Pancreas (tissue), 10 donors: Measurements from ENCODE around the gene PAMR1. TPM values are rescaled to one million over a fixed set of nuclear protein-coding genes. Genes with fewer than 3 reads are reported as not detected.

ENCODE experiments used
- ATAC-seq, 4 donors: fragments of 200-7000 bp; cut with Tn5 transposase; one replicate each; pipeline versions ENCODE4 v1.8.0 to v1.9.1; 2020; ENCODE audit warnings: mild to moderate bottlenecking in 4 of 4, moderate library complexity in 4 of 4
- DNase-seq, 6 donors: peaks; one replicate each; pipeline ENCODE4 v3.0.0-alpha.2; 2020
- FAIRE-seq: peaks from 2 replicates; lab custom pipeline; 2012; peaks lifted over from hg19 to GRCh38; lab: Jason Lieb, UNC
- H3K27ac ChIP-seq, 4 donors: fragments of 200-600 bp; sonication (generic); 1 replicate in 3 of 4; 2 replicates in 1 of 4; pipeline versions ENCODE4 v1.5.0 to v1.8.0; 2020
- H3K27me3 ChIP-seq, 4 donors: fragments of 200-600 bp; one replicate each; pipeline ENCODE4 v1.8.0; 2021
- H3K36me3 ChIP-seq, 3 donors: fragments of 200-600 bp; sonication (generic) in 1 of 3; one replicate each; pipeline versions ENCODE4 v1.5.0 to v1.8.0; 2020 to 2021
- H3K4me1 ChIP-seq, 3 donors: fragments of 200-600 bp; one replicate each; pipeline ENCODE4 v1.8.0; 2021
- H3K4me3 ChIP-seq, 4 donors: fragments of 200-600 bp; sonication (generic) in 2 of 4; one replicate each; pipeline versions ENCODE4 v1.5.0 to v1.8.0; 2020 to 2021
- H3K9me3 ChIP-seq, 4 donors: fragments of 200-600 bp; one replicate each; pipeline ENCODE4 v1.8.0; 2021
- WGBS, 2 donors: extraction: QIAGEN DNeasy Blood & Tissue Kit; methylation state at CpG; one replicate each; pipeline ENCODE4 v1.1.7; 2013; 5-methylcytosine and 5-hydroxymethylcytosine counted together
- intact Hi-C, 3 donors: fragments of 100-400 bp; cut with DNase I; formaldehyde crosslinking; loops; one replicate each; pipeline versions ENCODE4 v1.11.1 to v1.14.2; 2022
- polyA plus RNA-seq, 2 donors: library from polyadenylated mRNA; stranded (reverse); fragments of 200-250 nt; gene quantifications; one replicate each; pipeline ENCODE4 v1.2.3, GENCODE V29; 2013
- total RNA-seq, 6 donors: library from RNA; stranded (reverse); fragmentation: NEBNext Ultra II Directional in 4 of 6; extraction: Animal tissue kit (Norgen Biotek cat#: 25700) in 4 of 6; gene quantifications; one replicate each; pipeline versions ENCODE4 v1.2.1 to v1.2.4, GENCODE V29; 2021 to 2023
- TF ChIP-seq, protein P1 (sequence below), 4 donors: fragments of 200-600 bp; sonication (generic) in 3 of 4; IDR thresholded peaks; one replicate each; pipeline versions ENCODE4 v1.5.0 to v1.8.0; 2021; ENCODE audit warnings: antibody characterized with exemption in 4 of 4
- donor health status: healthy with polysubstance abuse.
- donor health status: DM: no; HTN: no; CAD: no; lungs with moderate emphysema.
- donor health status: DM: no; HTN: no; CAD: no.
- donor health status: control.
- donor health status: control.
- donor health status: Bipolar disorder and iron deficiency.
- donor health status: DM: yes; HTN: yes; CAD: no.
- donor health status: DM: no; HTN: no; CAD: no.
- donor health status: DM: no; HTN: no; CAD: no.
- donor health status: DM: yes; HTN: yes; CAD: no.

Gene PAMR1
- total and polyA plus RNA-seq, 8 donors: 0.42 to 4.8 (median 1.3) TPM

GRCh38 chr11:35478471-35479091, 46.8 kb downstream of the PAMR1 start:
- Histone ChIP-seq H3K27ac (no peak overlapping the region), H3K4me3 (no peak overlapping the region), H3K9me3 (no peaks in the 10 kb centered on the region), H3K36me3 (no peaks in the 10 kb centered on the region), H3K27me3 (no peaks in the 10 kb centered on the region), H3K4me1 (no peaks in the 10 kb centered on the region)
- peak in 2 of 6 donors; percentile 17 to 27 for DNase-seq
- FAIRE-seq: no peak
- intact Hi-C loops: no loop called here
- TF ChIP-seq, protein P1, sequence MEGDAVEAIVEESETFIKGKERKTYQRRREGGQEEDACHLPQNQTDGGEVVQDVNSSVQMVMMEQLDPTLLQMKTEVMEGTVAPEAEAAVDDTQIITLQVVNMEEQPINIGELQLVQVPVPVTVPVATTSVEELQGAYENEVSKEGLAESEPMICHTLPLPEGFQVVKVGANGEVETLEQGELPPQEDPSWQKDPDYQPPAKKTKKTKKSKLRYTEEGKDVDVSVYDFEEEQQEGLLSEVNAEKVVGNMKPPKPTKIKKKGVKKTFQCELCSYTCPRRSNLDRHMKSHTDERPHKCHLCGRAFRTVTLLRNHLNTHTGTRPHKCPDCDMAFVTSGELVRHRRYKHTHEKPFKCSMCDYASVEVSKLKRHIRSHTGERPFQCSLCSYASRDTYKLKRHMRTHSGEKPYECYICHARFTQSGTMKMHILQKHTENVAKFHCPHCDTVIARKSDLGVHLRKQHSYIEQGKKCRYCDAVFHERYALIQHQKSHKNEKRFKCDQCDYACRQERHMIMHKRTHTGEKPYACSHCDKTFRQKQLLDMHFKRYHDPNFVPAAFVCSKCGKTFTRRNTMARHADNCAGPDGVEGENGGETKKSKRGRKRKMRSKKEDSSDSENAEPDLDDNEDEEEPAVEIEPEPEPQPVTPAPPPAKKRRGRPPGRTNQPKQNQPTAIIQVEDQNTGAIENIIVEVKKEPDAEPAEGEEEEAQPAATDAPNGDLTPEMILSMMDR (IDR thresholded peaks at IDR 0.05): no peak
- WGBS, 2 donors: 35 to 39% methylated on average over 7 of the region's 7 CpGs
- peak; percentile 52 to 63 (median 61) for ATAC-seq

GRCh38 chr11:35477901-35478300, 47.5 kb downstream of the PAMR1 start:
- H3K9me3 ChIP-seq: no peaks in the 10 kb centered on the region
- intact Hi-C loops: no loop called here
- TF ChIP-seq, protein P1 (IDR thresholded peaks at IDR 0.05): no peak
- DNase-seq (no peak), FAIRE-seq (no peak), ATAC-seq (no peak)
- no peak overlapping the region for H3K4me3 ChIP-seq
- H3K4me1 ChIP-seq: no peaks in the 10 kb centered on the region
- H3K27ac ChIP-seq: no peak overlapping the region
- H3K27me3 ChIP-seq: no peaks in the 10 kb centered on the region
- H3K36me3 ChIP-seq: no peaks in the 10 kb centered on the region
- WGBS, 2 donors: 65 to 68% methylated on average over 4 of the region's 4 CpGs

DNA sequence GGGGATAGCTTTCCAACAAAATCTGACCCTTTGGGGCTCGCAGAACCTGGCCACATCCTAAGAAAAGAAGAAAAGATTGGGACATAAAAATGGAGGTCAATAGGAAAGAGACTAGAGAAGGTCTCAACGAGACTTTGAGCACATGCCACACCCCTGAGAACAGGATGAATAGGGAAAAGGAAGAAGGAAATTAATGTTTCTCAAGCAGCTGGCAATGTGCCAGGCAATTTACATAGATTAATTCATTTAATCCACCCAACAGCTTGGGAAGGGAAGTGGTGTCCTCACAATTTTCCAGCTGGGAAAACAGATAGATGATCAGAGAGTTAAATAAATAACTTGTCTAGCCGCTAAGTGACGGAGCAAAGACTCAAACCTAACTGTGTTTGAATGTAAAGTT, 50.7 kb downstream of the PAMR1 start:
- no peaks in the 10 kb centered on the region for H3K27me3 ChIP-seq
- DNase-seq (no peak), ATAC-seq (no peak), FAIRE-seq (no peak)
- WGBS, 2 donors: 75 to 86% methylated on average over 4 of the region's 4 CpGs
- TF ChIP-seq, protein P1 (IDR thresholded peaks at IDR 0.05): no peak
- no peak overlapping the region for H3K4me3 ChIP-seq
- H3K4me1 ChIP-seq: no peaks in the 10 kb centered on the region
- no peaks in the 10 kb centered on the region for H3K36me3 ChIP-seq
- intact Hi-C loops: no loop called here
- no peaks in the 10 kb centered on the region for H3K9me3 ChIP-seq
- no peak overlapping the region for H3K27ac ChIP-seq

GRCh38 chr11:35473795-35474374, 51.5 kb downstream of the PAMR1 start:
- Histone ChIP-seq H3K4me1 (no peaks in the 10 kb centered on the region), H3K27me3 (no peaks in the 10 kb centered on the region), H3K4me3 (no peak overlapping the region), H3K36me3 (no peaks in the 10 kb centered on the region), H3K9me3 (no peaks in the 10 kb centered on the region), H3K27ac (no peak overlapping the region)
- intact Hi-C loops: no loop called here
- no peak for ATAC-seq
- no peak for DNase-seq
- FAIRE-seq: no peak
- WGBS, 2 donors: 83 to 89% methylated on average over 7 of the region's 7 CpGs
- TF ChIP-seq, protein P1 (IDR thresholded peaks at IDR 0.05): no peak

DNA sequence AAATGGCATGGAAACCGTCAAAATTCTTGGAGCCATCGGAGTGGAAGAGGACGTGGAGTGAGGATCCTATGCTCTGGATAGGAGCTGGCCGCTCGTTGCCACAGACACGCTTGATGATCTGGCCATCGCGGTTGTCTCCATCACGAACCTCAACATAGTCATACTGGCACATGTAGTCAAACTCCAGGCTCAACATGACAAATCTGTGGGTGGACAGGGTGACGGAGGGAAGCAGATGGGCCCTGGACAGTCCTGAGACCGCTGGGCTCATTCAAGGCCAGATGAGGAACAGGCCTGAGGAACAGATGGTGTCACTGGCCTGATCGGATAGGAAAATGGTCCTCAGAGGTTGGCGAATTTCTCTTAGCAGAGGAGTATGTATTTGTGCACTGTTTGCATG, 54.8 kb downstream of the PAMR1 start:
- intact Hi-C loops: no loop called here
- FAIRE-seq: no peak

More for the DNA sequence above, 54.8 kb downstream of the PAMR1 start:
- Histone ChIP-seq H3K27me3 (no peaks in the 10 kb centered on the region), H3K36me3 (no peaks in the 10 kb centered on the region), H3K27ac (no peak overlapping the region), H3K4me1 (no peaks in the 10 kb centered on the region), H3K4me3 (no peak overlapping the region), H3K9me3 (no peaks in the 10 kb centered on the region)
- ATAC-seq: no peak
- DNase-seq: no peak
- 89 to 95% methylated on average over 13 of the region's 13 CpGs for WGBS, 2 donors
- TF ChIP-seq, protein P1 (IDR thresholded peaks at IDR 0.05): no peak
